Measurements from ENCODE around the gene PLEKHB2. TPM values are rescaled to one million over a fixed set of nuclear protein-coding genes. Genes with fewer than 3 reads are reported as not detected.

The PLEKHB2 gene
- total and polyA plus RNA-seq, 2 experiments from 2014 or later = 39.8 to 99.2 TPM

- H3K27ac ChIP-seq (ENCODE audit: low read depth) = no peak overlapping the region
- Mint-ChIP-seq H3K27ac (no peak overlapping the region; the same call in 1 of the 2 replicates), H3K9me3 (no peaks in the 10 kb centered on the region), H3K27me3 (ENCODE audit: insufficient read depth, low read depth, poor library complexity) (peaks cover 3% of the 10 kb centered on the region), H3K4me1 (peaks cover 7% of the 10 kb centered on the region), H3K36me3 (ENCODE audit: low read depth) (peaks cover 76% of the 10 kb centered on the region), H3K4me3 (no peak overlapping the region)
- no peaks in the 10 kb centered on the region for H3F3A ChIP-seq (replicated peaks; ENCODE audit: low read depth)
- H3K9me2 ChIP-seq (ENCODE audit: insufficient read depth) = no peaks in the 10 kb centered on the region
- no peaks in the 10 kb centered on the region for H3K4me1 ChIP-seq (ENCODE audit: insufficient read depth)
- peaks cover 74% of the 10 kb centered on the region for H4K20me1 ChIP-seq (replicated peaks; ENCODE audit: insufficient read depth)
- DNase-seq (ENCODE audit: low spot score) = no peak
- no peak for TF ChIP-seq STAT1 (IDR thresholded peaks at IDR 0.05; ENCODE audit: unreplicated experiment)
- TF ChIP-seq EZH2 (IDR thresholded peaks at IDR 0.05; ENCODE audit: low read depth, unreplicated experiment) = no peak
- TF ChIP-seq, protein P1, sequence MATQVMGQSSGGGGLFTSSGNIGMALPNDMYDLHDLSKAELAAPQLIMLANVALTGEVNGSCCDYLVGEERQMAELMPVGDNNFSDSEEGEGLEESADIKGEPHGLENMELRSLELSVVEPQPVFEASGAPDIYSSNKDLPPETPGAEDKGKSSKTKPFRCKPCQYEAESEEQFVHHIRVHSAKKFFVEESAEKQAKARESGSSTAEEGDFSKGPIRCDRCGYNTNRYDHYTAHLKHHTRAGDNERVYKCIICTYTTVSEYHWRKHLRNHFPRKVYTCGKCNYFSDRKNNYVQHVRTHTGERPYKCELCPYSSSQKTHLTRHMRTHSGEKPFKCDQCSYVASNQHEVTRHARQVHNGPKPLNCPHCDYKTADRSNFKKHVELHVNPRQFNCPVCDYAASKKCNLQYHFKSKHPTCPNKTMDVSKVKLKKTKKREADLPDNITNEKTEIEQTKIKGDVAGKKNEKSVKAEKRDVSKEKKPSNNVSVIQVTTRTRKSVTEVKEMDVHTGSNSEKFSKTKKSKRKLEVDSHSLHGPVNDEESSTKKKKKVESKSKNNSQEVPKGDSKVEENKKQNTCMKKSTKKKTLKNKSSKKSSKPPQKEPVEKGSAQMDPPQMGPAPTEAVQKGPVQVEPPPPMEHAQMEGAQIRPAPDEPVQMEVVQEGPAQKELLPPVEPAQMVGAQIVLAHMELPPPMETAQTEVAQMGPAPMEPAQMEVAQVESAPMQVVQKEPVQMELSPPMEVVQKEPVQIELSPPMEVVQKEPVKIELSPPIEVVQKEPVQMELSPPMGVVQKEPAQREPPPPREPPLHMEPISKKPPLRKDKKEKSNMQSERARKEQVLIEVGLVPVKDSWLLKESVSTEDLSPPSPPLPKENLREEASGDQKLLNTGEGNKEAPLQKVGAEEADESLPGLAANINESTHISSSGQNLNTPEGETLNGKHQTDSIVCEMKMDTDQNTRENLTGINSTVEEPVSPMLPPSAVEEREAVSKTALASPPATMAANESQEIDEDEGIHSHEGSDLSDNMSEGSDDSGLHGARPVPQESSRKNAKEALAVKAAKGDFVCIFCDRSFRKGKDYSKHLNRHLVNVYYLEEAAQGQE (IDR thresholded peaks at IDR 0.05; ENCODE audit: unreplicated experiment) = no peak
- no peak for TF ChIP-seq JUNB (IDR thresholded peaks at IDR 0.05; ENCODE audit: unreplicated experiment)
- TF ChIP-seq POLR2AphosphoS5 (IDR thresholded peaks at IDR 0.05; ENCODE audit: low read depth) = no peak
- no peak for TF ChIP-seq EZH2phosphoT487 (IDR thresholded peaks at IDR 0.05; ENCODE audit: unreplicated experiment)
- no peak for TF ChIP-seq CREB1 (CRISPR knock-in tag; IDR thresholded peaks at IDR 0.05; ENCODE audit: low read depth)
- TF ChIP-seq, protein P2, sequence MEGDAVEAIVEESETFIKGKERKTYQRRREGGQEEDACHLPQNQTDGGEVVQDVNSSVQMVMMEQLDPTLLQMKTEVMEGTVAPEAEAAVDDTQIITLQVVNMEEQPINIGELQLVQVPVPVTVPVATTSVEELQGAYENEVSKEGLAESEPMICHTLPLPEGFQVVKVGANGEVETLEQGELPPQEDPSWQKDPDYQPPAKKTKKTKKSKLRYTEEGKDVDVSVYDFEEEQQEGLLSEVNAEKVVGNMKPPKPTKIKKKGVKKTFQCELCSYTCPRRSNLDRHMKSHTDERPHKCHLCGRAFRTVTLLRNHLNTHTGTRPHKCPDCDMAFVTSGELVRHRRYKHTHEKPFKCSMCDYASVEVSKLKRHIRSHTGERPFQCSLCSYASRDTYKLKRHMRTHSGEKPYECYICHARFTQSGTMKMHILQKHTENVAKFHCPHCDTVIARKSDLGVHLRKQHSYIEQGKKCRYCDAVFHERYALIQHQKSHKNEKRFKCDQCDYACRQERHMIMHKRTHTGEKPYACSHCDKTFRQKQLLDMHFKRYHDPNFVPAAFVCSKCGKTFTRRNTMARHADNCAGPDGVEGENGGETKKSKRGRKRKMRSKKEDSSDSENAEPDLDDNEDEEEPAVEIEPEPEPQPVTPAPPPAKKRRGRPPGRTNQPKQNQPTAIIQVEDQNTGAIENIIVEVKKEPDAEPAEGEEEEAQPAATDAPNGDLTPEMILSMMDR (conservative IDR thresholded peaks at IDR 0.05; ENCODE audit: low read depth in 2 of 2) = no peak
- no peak for TF ChIP-seq ZNF114 (CRISPR knock-in tag; IDR thresholded peaks at IDR 0.05)
- TF ChIP-seq NANOG (IDR thresholded peaks at IDR 0.05; ENCODE audit: borderline replicate concordance) = no peak
- TF ChIP-seq, protein P3, sequence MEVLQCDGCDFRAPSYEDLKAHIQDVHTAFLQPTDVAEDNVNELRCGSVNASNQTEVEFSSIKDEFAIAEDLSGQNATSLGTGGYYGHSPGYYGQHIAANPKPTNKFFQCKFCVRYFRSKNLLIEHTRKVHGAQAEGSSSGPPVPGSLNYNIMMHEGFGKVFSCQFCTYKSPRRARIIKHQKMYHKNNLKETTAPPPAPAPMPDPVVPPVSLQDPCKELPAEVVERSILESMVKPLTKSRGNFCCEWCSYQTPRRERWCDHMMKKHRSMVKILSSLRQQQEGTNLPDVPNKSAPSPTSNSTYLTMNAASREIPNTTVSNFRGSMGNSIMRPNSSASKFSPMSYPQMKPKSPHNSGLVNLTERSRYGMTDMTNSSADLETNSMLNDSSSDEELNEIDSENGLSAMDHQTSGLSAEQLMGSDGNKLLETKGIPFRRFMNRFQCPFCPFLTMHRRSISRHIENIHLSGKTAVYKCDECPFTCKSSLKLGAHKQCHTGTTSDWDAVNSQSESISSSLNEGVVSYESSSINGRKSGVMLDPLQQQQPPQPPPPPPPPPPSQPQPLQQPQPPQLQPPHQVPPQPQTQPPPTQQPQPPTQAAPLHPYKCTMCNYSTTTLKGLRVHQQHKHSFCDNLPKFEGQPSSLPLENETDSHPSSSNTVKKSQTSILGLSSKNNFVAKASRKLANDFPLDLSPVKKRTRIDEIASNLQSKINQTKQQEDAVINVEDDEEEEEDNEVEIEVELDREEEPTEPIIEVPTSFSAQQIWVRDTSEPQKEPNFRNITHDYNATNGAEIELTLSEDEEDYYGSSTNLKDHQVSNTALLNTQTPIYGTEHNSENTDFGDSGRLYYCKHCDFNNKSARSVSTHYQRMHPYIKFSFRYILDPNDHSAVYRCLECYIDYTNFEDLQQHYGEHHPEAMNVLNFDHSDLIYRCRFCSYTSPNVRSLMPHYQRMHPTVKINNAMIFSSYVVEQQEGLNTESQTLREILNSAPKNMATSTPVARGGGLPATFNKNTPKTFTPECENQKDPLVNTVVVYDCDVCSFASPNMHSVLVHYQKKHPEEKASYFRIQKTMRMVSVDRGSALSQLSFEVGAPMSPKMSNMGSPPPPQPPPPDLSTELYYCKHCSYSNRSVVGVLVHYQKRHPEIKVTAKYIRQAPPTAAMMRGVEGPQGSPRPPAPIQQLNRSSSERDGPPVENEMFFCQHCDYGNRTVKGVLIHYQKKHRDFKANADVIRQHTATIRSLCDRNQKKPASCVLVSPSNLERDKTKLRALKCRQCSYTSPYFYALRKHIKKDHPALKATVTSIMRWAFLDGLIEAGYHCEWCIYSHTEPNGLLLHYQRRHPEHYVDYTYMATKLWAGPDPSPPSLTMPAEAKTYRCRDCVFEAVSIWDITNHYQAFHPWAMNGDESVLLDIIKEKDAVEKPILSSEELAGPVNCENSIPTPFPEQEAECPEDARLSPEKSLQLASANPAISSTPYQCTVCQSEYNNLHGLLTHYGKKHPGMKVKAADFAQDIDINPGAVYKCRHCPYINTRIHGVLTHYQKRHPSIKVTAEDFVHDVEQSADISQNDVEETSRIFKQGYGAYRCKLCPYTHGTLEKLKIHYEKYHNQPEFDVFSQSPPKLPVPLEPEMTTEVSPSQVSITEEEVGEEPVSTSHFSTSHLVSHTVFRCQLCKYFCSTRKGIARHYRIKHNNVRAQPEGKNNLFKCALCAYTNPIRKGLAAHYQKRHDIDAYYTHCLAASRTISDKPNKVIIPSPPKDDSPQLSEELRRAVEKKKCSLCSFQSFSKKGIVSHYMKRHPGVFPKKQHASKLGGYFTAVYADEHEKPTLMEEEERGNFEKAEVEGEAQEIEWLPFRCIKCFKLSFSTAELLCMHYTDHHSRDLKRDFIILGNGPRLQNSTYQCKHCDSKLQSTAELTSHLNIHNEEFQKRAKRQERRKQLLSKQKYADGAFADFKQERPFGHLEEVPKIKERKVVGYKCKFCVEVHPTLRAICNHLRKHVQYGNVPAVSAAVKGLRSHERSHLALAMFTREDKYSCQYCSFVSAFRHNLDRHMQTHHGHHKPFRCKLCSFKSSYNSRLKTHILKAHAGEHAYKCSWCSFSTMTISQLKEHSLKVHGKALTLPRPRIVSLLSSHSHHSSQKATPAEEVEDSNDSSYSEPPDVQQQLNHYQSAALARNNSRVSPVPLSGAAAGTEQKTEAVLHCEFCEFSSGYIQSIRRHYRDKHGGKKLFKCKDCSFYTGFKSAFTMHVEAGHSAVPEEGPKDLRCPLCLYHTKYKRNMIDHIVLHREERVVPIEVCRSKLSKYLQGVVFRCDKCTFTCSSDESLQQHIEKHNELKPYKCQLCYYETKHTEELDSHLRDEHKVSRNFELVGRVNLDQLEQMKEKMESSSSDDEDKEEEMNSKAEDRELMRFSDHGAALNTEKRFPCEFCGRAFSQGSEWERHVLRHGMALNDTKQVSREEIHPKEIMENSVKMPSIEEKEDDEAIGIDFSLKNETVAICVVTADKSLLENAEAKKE (CRISPR knock-in tag; IDR thresholded peaks at IDR 0.05) = no peak
- TF ChIP-seq, protein P4, sequence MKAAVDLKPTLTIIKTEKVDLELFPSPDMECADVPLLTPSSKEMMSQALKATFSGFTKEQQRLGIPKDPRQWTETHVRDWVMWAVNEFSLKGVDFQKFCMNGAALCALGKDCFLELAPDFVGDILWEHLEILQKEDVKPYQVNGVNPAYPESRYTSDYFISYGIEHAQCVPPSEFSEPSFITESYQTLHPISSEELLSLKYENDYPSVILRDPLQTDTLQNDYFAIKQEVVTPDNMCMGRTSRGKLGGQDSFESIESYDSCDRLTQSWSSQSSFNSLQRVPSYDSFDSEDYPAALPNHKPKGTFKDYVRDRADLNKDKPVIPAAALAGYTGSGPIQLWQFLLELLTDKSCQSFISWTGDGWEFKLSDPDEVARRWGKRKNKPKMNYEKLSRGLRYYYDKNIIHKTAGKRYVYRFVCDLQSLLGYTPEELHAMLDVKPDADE (IDR thresholded peaks at IDR 0.05) = no peak
- no peak for TF ChIP-seq ZNF331 (CRISPR knock-in tag; IDR thresholded peaks at IDR 0.05; ENCODE audit: low read depth)
- peaks cover 8% of the 10 kb centered on the region for H3K36me3 ChIP-seq (ENCODE audit: insufficient read depth)
- no peak overlapping the region for H3K4me3 ChIP-seq
- no peaks in the 10 kb centered on the region for H3K27me3 ChIP-seq (ENCODE audit: insufficient read depth)
- H2AFZ ChIP-seq = no peak overlapping the region
- peaks cover 86% of the 10 kb centered on the region for H3K79me2 ChIP-seq (replicated peaks; ENCODE audit: insufficient read depth)
- ATAC-seq = no peak
- no peak overlapping the region for H3K4me2 ChIP-seq
Observed at GRCh38 chr2:131056204-131056931, 48.8 kb upstream of the PLEKHB2 start.

Data from GM23338 (cell line).